ENCODE data around the gene PLCB1. TPM values are rescaled to one million over a fixed set of nuclear protein-coding genes. Genes with fewer than 3 reads are reported as not detected.
A peak's percentile ranks its signal among the peaks of the same experiment; 100 is the strongest.

Gene PLCB1
- total RNA-seq, 1 donor from 2014 or later = 10.7 TPM

- Mint-ChIP-seq H3K4me1 (ENCODE audit: low read depth, unreplicated experiment) (peaks cover 18% of the 10 kb centered on the region), H3K9me3 (ENCODE audit: unreplicated experiment) (peaks cover 4% of the 10 kb centered on the region), H3K36me3 (ENCODE audit: low read depth, unreplicated experiment) (peaks cover 2% of the 10 kb centered on the region), H3K27me3 (ENCODE audit: low read depth, unreplicated experiment) (no peaks in the 10 kb centered on the region), H3K4me3 (ENCODE audit: unreplicated experiment) (no peak overlapping the region), H3K27ac (ENCODE audit: unreplicated experiment) (peak overlapping the region; percentile 54)
- H4K20me1 ChIP-seq (ENCODE audit: insufficient read depth, low read length) = no peaks in the 10 kb centered on the region
- H3K4me1 ChIP-seq (ENCODE audit: insufficient read depth, low read length) = peaks cover 8% of the 10 kb centered on the region
- TF ChIP-seq CTCF (IDR thresholded peaks at IDR 0.05; ENCODE audit: insufficient read depth, low read depth, low read length) = no peak
- TF ChIP-seq EZH2 (IDR thresholded peaks at IDR 0.05; ENCODE audit: insufficient read depth, low read length) = no peak
- H3K4me3 ChIP-seq (ENCODE audit: insufficient read depth, low read depth, low read length) = no peak overlapping the region
- no peaks in the 10 kb centered on the region for H3K9me3 ChIP-seq (ENCODE audit: insufficient read depth, low read depth, low read length)
- no peaks in the 10 kb centered on the region for H3K36me3 ChIP-seq (ENCODE audit: insufficient read depth, low read length)
- no peak overlapping the region for H3K9ac ChIP-seq (ENCODE audit: low read length)
- no peaks in the 10 kb centered on the region for H3K27me3 ChIP-seq (ENCODE audit: insufficient read depth, low read length)
- peak overlapping the region; percentile 56 for H3K27ac ChIP-seq (ENCODE audit: low read depth, low read length)
- H3K79me2 ChIP-seq (ENCODE audit: insufficient read depth, low read length) = no peaks in the 10 kb centered on the region
- DNase-seq (ENCODE audit: low read depth) (peak; percentile 92), FAIRE-seq (peak; percentile 94)
- peak overlapping the region; percentile 59 for H3K4me2 ChIP-seq (ENCODE audit: low read length)
- H2AFZ ChIP-seq (ENCODE audit: low read depth, low read length) = no peak overlapping the region
Observed at GRCh38 chr20:8860011-8860495, 728.0 kb downstream of the PLCB1 start.

GRCh38 chr20:8862092-8862491 is 730.0 kb downstream of the PLCB1 start:
- Histone ChIP-seq H4K20me1 (ENCODE audit: insufficient read depth, low read length) (no peaks in the 10 kb centered on the region), H3K9ac (ENCODE audit: low read length) (no peak overlapping the region), H3K4me2 (ENCODE audit: low read length) (no peak overlapping the region), H3K27ac (ENCODE audit: low read depth, low read length) (no peak overlapping the region), H3K4me3 (ENCODE audit: insufficient read depth, low read depth, low read length) (no peak overlapping the region), H2AFZ (ENCODE audit: low read depth, low read length) (no peak overlapping the region), H3K9me3 (ENCODE audit: insufficient read depth, low read depth, low read length) (no peaks in the 10 kb centered on the region), H3K36me3 (ENCODE audit: insufficient read depth, low read length) (no peaks in the 10 kb centered on the region), H3K79me2 (ENCODE audit: insufficient read depth, low read length) (no peaks in the 10 kb centered on the region), H3K4me1 (ENCODE audit: insufficient read depth, low read length) (peaks cover 4% of the 10 kb centered on the region), H3K27me3 (ENCODE audit: insufficient read depth, low read length) (no peaks in the 10 kb centered on the region)
- FAIRE-seq (no peak), DNase-seq (ENCODE audit: low read depth) (no peak)
- H3K9me3 Mint-ChIP-seq (ENCODE audit: unreplicated experiment) = no peaks in the 10 kb centered on the region
- H3K27me3 Mint-ChIP-seq (ENCODE audit: low read depth, unreplicated experiment) = no peaks in the 10 kb centered on the region
- TF ChIP-seq CTCF (IDR thresholded peaks at IDR 0.05; ENCODE audit: insufficient read depth, low read depth, low read length) (no peak), EZH2 (IDR thresholded peaks at IDR 0.05; ENCODE audit: insufficient read depth, low read length) (no peak)
- peaks cover 12% of the 10 kb centered on the region for H3K4me1 Mint-ChIP-seq (ENCODE audit: low read depth, unreplicated experiment)
- no peaks in the 10 kb centered on the region for H3K36me3 Mint-ChIP-seq (ENCODE audit: low read depth, unreplicated experiment)
- H3K4me3 Mint-ChIP-seq (ENCODE audit: unreplicated experiment) = no peak overlapping the region
- no peak overlapping the region for H3K27ac Mint-ChIP-seq (ENCODE audit: unreplicated experiment)

- Histone ChIP-seq H3K4me1 (ENCODE audit: insufficient read depth, low read length) (peaks cover under 1% of the 10 kb centered on the region), H4K20me1 (ENCODE audit: insufficient read depth, low read length) (no peaks in the 10 kb centered on the region), H3K9me3 (ENCODE audit: insufficient read depth, low read depth, low read length) (no peaks in the 10 kb centered on the region), H2AFZ (ENCODE audit: low read depth, low read length) (no peak overlapping the region), H3K27me3 (ENCODE audit: insufficient read depth, low read length) (no peaks in the 10 kb centered on the region), H3K79me2 (ENCODE audit: insufficient read depth, low read length) (no peaks in the 10 kb centered on the region), H3K4me2 (ENCODE audit: low read length) (no peak overlapping the region), H3K27ac (ENCODE audit: low read depth, low read length) (no peak overlapping the region), H3K9ac (ENCODE audit: low read length) (no peak overlapping the region), H3K4me3 (ENCODE audit: insufficient read depth, low read depth, low read length) (no peak overlapping the region), H3K36me3 (ENCODE audit: insufficient read depth, low read length) (no peaks in the 10 kb centered on the region)
- Mint-ChIP-seq H3K9me3 (ENCODE audit: unreplicated experiment) (no peaks in the 10 kb centered on the region), H3K4me1 (ENCODE audit: low read depth, unreplicated experiment) (no peaks in the 10 kb centered on the region), H3K36me3 (ENCODE audit: low read depth, unreplicated experiment) (no peaks in the 10 kb centered on the region), H3K4me3 (ENCODE audit: unreplicated experiment) (no peak overlapping the region), H3K27ac (ENCODE audit: unreplicated experiment) (no peak overlapping the region), H3K27me3 (ENCODE audit: low read depth, unreplicated experiment) (no peaks in the 10 kb centered on the region)
- no peak for DNase-seq (ENCODE audit: low read depth)
- FAIRE-seq = no peak
- TF ChIP-seq EZH2 (IDR thresholded peaks at IDR 0.05; ENCODE audit: insufficient read depth, low read length) = no peak
- no peak for TF ChIP-seq CTCF (IDR thresholded peaks at IDR 0.05; ENCODE audit: insufficient read depth, low read depth, low read length)
Observed at GRCh38 chr20:8865636-8866035, 733.6 kb downstream of the PLCB1 start.

Measured in astrocyte (in vitro differentiated cells and primary cell).